HepG2 (cell line): ENCODE measurements around the gene RNASE8. TPM values are rescaled to one million over a fixed set of nuclear protein-coding genes. Genes with fewer than 3 reads are reported as not detected.

Experiments used
- CREB1 ChIP-seq, 2 experiments: fragments of 450-650 bp in 1 of 2; IDR thresholded peaks; 2 replicates each; pipeline ENCODE4 v1.6.1; 2016 to 2017; ENCODE audit warnings: control low read depth in 1 of 2, mild to moderate bottlenecking in 1 of 2, missing compliant biosample characterization in 1 of 2, missing genetic modification characterization in 1 of 2
- CSRNP2 ChIP-seq: sonication (generic); formaldehyde crosslinking; conservative IDR thresholded peaks from 2 replicates; pipeline ENCODE4 v1.8.0; 2022; ENCODE audit warnings: low read depth, missing genetic modification reagents
- FOXK1 ChIP-seq: sonication (generic); formaldehyde crosslinking; IDR thresholded peaks from 2 replicates; pipeline ENCODE4 v1.4.0; 2020; ENCODE audit warnings: low read depth, missing genetic modification reagents, borderline replicate concordance
- ISL2 ChIP-seq: sonication (generic); formaldehyde crosslinking; IDR thresholded peaks from 2 replicates; pipeline ENCODE4 v1.5.0; 2020; ENCODE audit warnings: missing genetic modification reagents
- KLF15 ChIP-seq: sonication (generic); formaldehyde crosslinking; IDR thresholded peaks from 2 replicates; pipeline ENCODE4 v1.8.1; 2023; ENCODE audit warnings: borderline replicate concordance, mild to moderate bottlenecking, inconsistent platforms, missing genetic modification reagents, mixed read lengths
- MLXIP ChIP-seq: sonication (generic); formaldehyde crosslinking; IDR thresholded peaks from 2 replicates; pipeline ENCODE4 v1.9.0; 2021; ENCODE audit warnings: missing genetic modification reagents, borderline replicate concordance
- NCOA1 ChIP-seq: sonication (generic); formaldehyde crosslinking; IDR thresholded peaks from 2 replicates; pipeline ENCODE4 v1.9.0; 2021; ENCODE audit warnings: missing genetic modification reagents
- NR2F1 ChIP-seq, 2 experiments: fragments of 450-650 bp in 1 of 2; formaldehyde crosslinking in 1 of 2; IDR thresholded peaks; 2 replicates each; pipeline versions ENCODE4 v1.5.0 to v1.6.1; 2016 to 2020; ENCODE audit warnings: mild to moderate bottlenecking in 1 of 2, missing compliant biosample characterization in 1 of 2, missing genetic modification reagents in 1 of 2, moderate library complexity in 1 of 2
- PAX8 ChIP-seq: sonication (generic); formaldehyde crosslinking; IDR thresholded peaks from 2 replicates; pipeline ENCODE4 v1.8.0; 2022; ENCODE audit warnings: mild to moderate bottlenecking, missing genetic modification reagents, borderline replicate concordance
- PHF8 ChIP-seq: sonication (generic); formaldehyde crosslinking; IDR thresholded peaks from 2 replicates; pipeline ENCODE4 v1.5.0; 2020; ENCODE audit warnings: missing genetic modification reagents
- RELA ChIP-seq: sonication (generic); formaldehyde crosslinking; IDR thresholded peaks from 2 replicates; pipeline ENCODE4 v1.4.0; 2020; ENCODE audit warnings: missing genetic modification reagents
- REPIN1 ChIP-seq: sonication (generic); formaldehyde crosslinking; IDR thresholded peaks from 2 replicates; pipeline ENCODE4 v1.8.0; 2022; ENCODE audit warnings: missing genetic modification reagents, low read depth, mild to moderate bottlenecking, borderline replicate concordance
- ZBTB46 ChIP-seq: sonication (generic); formaldehyde crosslinking; IDR thresholded peaks from 2 replicates; pipeline ENCODE4 v1.4.0; 2020; ENCODE audit warnings: mild to moderate bottlenecking, missing genetic modification reagents, borderline replicate concordance
- ZBTB7A ChIP-seq: sonication (generic); formaldehyde crosslinking; IDR thresholded peaks from 2 replicates; pipeline ENCODE4 v1.8.0; 2022; ENCODE audit warnings: mild to moderate bottlenecking, missing genetic modification reagents
- ZEB1 ChIP-seq: IDR thresholded peaks from 2 replicates; pipeline ENCODE4 v1.6.1; 2012; ENCODE audit warnings: mild to moderate bottlenecking, low read depth, inconsistent platforms; ENCODE audit not compliant: insufficient replicate concordance
- ZNF264 ChIP-seq: sonication (generic); formaldehyde crosslinking; IDR thresholded peaks from 2 replicates; pipeline ENCODE4 v1.4.0; 2020; ENCODE audit warnings: missing genetic modification reagents
- ZNF430 ChIP-seq: sonication (generic); formaldehyde crosslinking; IDR thresholded peaks from 2 replicates; pipeline ENCODE4 v1.9.0; 2021; ENCODE audit warnings: mild to moderate bottlenecking, missing genetic modification reagents
- ZNF44 ChIP-seq: sonication (generic); formaldehyde crosslinking; IDR thresholded peaks from 2 replicates; pipeline ENCODE4 v1.5.1; 2020; ENCODE audit warnings: mild to moderate bottlenecking, missing genetic modification reagents
- ZNF543 ChIP-seq: sonication (generic); formaldehyde crosslinking; IDR thresholded peaks from 2 replicates; pipeline ENCODE4 v1.4.0; 2020; ENCODE audit warnings: mild to moderate bottlenecking, missing genetic modification reagents
- ZNF546 ChIP-seq: sonication (generic); formaldehyde crosslinking; conservative IDR thresholded peaks from 2 replicates; pipeline ENCODE4 v1.8.1; 2023; ENCODE audit warnings: mild to moderate bottlenecking, missing genetic modification reagents
- ZNF564 ChIP-seq: sonication (generic); formaldehyde crosslinking; IDR thresholded peaks from 2 replicates; pipeline ENCODE4 v1.8.1; 2023; ENCODE audit warnings: mild to moderate bottlenecking, missing genetic modification reagents
- ZNF737 ChIP-seq: sonication (generic); formaldehyde crosslinking; IDR thresholded peaks from 2 replicates; pipeline ENCODE4 v1.5.0; 2020; ENCODE audit warnings: missing genetic modification reagents, mild to moderate bottlenecking, borderline replicate concordance
- ZNF775 ChIP-seq: sonication (generic); formaldehyde crosslinking; IDR thresholded peaks from 2 replicates; pipeline ENCODE4 v1.4.0; 2020; ENCODE audit warnings: missing genetic modification reagents, mild to moderate bottlenecking, moderate library complexity, borderline replicate concordance
- ZNF792 ChIP-seq: IDR thresholded peaks from 2 replicates; pipeline ENCODE4 v1.6.1; 2016
- polyA plus RNA-seq, 8 experiments: library from polyadenylated mRNA; depleted of rRNA in 3 of 8; stranded (reverse) in 7 of 8; unstranded in 1 of 8; fragments of >200 nt; fragmentation: Illumina TruSeq in 4 of 8; extraction: Trizol in 4 of 8; gene quantifications; 2 replicates each; pipeline versions ENCODE4 v1.2.1 to v1.2.3, GENCODE V29; 2011 to 2016; ENCODE audit warnings: low read depth in 4 of 8, missing spikeins in 1 of 8, mixed read lengths in 1 of 8; ENCODE audit not compliant: insufficient read depth in 1 of 8
- total RNA-seq, 5 experiments: library from RNA; depleted of rRNA; stranded (reverse); fragments of >200 nt; fragmentation: Illumina TruSeq; extraction: Trizol; gene quantifications; 2 replicates each; pipeline ENCODE4 v1.2.3, GENCODE V29; 2016; ENCODE audit warnings: low read depth in 1 of 5

The RNASE8 gene
- total and polyA plus RNA-seq, 2 of the 13 experiments (the other 11 are each of a cell fraction or from before 2014, with no cell fraction given), result not detected

GRCh38 chr14:21103710-21104447 lies 46.3 kb downstream of the RNASE8 start (continued):
- TF ChIP-seq PHF8 (CRISPR knock-in tag) (peak; percentile 95), REPIN1 (CRISPR knock-in tag) (peak; percentile 100), FOXK1 (CRISPR knock-in tag) (peak; percentile 95), ZNF44 (CRISPR knock-in tag) (peak; percentile 94; the same call in 1 of the 2 replicates), ISL2 (CRISPR knock-in tag) (peak; percentile 79), MLXIP (CRISPR knock-in tag) (peak; percentile 77), ZNF543 (CRISPR knock-in tag) (peak; percentile 99), CSRNP2 (CRISPR knock-in tag) (peak; percentile 84; the same call in 1 of the 2 replicates), ZNF264 (peak; percentile 96), NCOA1 (CRISPR knock-in tag) (peak; percentile 40; the same call in 1 of the 2 replicates), NR2F1 (CRISPR knock-in tag; IDR thresholded peaks at IDR 0.05) (peak; percentile 98 to 99), ZNF792 (CRISPR knock-in tag) (peak; percentile 91), ZNF564 (peak; percentile 98), ZEB1 (no peak), CREB1 (IDR thresholded peaks at IDR 0.05) (peak; percentile 90), CREB1 (CRISPR knock-in tag; IDR thresholded peaks at IDR 0.05) (peak; percentile 90; the same call in 1 of the 2 replicates), ZNF737 (CRISPR knock-in tag) (peak; percentile 98), ZBTB7A (peak; percentile 97), ZNF430 (CRISPR knock-in tag) (peak; percentile 100), PAX8 (CRISPR knock-in tag) (peak; percentile 99), KLF15 (CRISPR knock-in tag) (peak; percentile 95), RELA (CRISPR knock-in tag) (0 out of 2 replicates have a peak, but pooled peaks have one; percentile 80), ZNF546 (peak; percentile 99), ZNF775 (CRISPR knock-in tag) (peak; percentile 86; the same call in 1 of the 2 replicates), ZBTB46 (CRISPR knock-in tag) (peak; percentile 90; the same call in 1 of the 2 replicates)
